HFF-Myc (cell line): Measurements from ENCODE around the gene PPP2R3A.

ENCODE experiments used
- DNase-seq: peaks from one replicate; pipeline ENCODE4 v3.0.0-alpha.2; 2011; ENCODE audit warnings: low read depth; ENCODE audit errors: extremely low read depth
- H3K4me3 ChIP-seq: replicated peaks from 2 replicates; pipeline ENCODE4 v1.5.1; 2011; ENCODE audit warnings: low read depth, mild to moderate bottlenecking, control low read depth, low read length
- TF ChIP-seq, protein P1 (sequence below): IDR thresholded peaks from 2 replicates; pipeline ENCODE4 v1.5.1; 2012; ENCODE audit warnings: mild to moderate bottlenecking, low read depth, low read length, control low read depth; ENCODE audit errors: missing control alignments

PPP2R3A gene

DNA sequence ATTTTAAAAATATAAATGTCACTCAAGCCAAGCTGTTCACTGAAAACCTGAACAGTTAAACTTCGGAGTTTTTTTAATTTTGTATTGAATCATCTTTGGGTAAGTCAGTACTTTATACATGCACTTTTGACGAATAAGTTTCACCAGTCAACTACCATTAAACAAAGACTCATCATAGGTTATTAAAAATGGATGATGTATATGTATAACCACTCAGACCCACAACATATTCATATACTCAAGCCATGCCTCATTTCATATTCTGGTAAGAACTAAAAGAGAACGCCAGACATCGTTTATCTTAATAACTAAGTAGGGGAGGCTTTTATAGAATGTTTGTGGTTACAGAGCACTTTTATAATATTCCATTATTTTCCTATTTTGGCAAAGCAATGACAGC is 212.3 kb downstream of the PPP2R3A start:
- no peak for DNase-seq
- H3K4me3 ChIP-seq, result no peak overlapping the region
- TF ChIP-seq, protein P1, sequence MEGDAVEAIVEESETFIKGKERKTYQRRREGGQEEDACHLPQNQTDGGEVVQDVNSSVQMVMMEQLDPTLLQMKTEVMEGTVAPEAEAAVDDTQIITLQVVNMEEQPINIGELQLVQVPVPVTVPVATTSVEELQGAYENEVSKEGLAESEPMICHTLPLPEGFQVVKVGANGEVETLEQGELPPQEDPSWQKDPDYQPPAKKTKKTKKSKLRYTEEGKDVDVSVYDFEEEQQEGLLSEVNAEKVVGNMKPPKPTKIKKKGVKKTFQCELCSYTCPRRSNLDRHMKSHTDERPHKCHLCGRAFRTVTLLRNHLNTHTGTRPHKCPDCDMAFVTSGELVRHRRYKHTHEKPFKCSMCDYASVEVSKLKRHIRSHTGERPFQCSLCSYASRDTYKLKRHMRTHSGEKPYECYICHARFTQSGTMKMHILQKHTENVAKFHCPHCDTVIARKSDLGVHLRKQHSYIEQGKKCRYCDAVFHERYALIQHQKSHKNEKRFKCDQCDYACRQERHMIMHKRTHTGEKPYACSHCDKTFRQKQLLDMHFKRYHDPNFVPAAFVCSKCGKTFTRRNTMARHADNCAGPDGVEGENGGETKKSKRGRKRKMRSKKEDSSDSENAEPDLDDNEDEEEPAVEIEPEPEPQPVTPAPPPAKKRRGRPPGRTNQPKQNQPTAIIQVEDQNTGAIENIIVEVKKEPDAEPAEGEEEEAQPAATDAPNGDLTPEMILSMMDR, result no peak

DNA sequence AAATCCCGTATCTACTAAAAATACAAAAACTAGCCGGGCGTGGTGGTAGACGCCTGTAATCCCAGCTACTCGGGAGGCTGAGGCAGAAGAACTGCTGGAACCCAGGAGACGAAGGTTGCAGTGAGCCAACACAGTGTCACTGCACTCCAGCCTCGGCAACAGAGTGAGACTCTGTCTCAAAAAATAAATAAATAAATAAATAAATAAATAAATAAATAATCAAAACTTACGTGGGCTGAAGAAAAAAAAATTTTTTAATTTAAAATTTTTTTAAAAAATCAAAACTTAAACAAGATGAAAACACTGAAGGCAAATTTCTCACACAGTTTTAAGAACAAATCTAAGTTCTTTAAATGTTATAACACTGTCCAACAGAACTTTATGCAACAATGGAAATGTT is 216.2 kb downstream of the PPP2R3A start:
- DNase-seq, result no peak
- H3K4me3 ChIP-seq, result no peak overlapping the region
- TF ChIP-seq, protein P1, result no peak

- TF ChIP-seq, protein P1, result no peak
- no peak for DNase-seq
Measured at GRCh38 chr3:136184703-136185102, 219.2 kb downstream of the PPP2R3A start.

DNA sequence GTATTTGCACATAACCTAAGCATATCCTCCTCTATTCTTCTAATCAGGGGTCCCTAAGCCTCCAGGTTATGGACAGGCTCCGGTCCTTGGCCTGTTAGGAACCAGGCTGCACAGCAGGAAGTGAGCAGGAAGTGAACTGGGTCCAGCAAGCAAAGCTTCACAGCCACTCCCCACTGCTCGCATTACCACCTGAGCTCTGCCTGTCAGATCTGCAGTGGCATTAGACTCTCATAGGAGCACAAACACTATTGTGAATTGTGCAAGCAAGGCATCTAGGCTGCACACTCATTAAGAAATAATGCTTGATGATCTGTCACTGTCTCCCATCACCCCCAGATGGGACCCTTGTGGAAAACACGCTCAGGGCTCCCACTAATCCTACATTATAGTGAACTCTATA is 220.8 kb downstream of the PPP2R3A start:
- DNase-seq, result no peak
- TF ChIP-seq, protein P1, result no peak
- H3K4me3 ChIP-seq, result no peak overlapping the region

More at GRCh38 chr3:136184703-136185102, 219.2 kb downstream of the PPP2R3A start:
- H3K4me3 ChIP-seq, result no peak overlapping the region

DNA sequence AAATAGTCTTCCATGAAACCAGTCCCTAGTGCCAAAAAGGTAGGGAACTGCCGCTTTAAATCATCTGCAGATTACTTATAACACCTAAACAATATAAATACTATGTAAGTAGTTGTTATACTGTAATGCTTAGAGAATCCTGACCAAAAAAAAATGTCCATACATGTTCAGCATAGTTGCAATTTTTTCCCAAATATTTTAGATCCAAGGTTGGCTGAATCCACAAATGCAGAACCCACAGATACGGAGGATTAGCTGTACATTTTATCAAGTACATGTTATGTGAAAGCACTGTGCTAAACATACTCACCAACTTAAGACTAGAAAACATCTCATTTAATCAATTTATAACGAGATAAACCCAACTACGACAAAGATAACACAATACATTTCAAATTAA is 221.3 kb downstream of the PPP2R3A start:
- H3K4me3 ChIP-seq, result no peak overlapping the region
- DNase-seq, result no peak
- TF ChIP-seq, protein P1, result no peak

- H3K4me3 ChIP-seq, result no peak overlapping the region
- TF ChIP-seq, protein P1, result no peak
- DNase-seq, result no peak
Measured at GRCh38 chr3:136187868-136188267, 222.3 kb downstream of the PPP2R3A start.

GRCh38 chr3:136189043-136189442 is 223.5 kb downstream of the PPP2R3A start:
- TF ChIP-seq, protein P1, result no peak
- H3K4me3 ChIP-seq, result no peak overlapping the region
- no peak for DNase-seq
